Progenitor cell of endocrine pancreas (in vitro differentiated cells): Measurements from ENCODE around the gene XYLB. TPM values are rescaled to one million over a fixed set of nuclear protein-coding genes. Genes with fewer than 3 reads are reported as not detected.

ENCODE experiments used
- DNase-seq: peaks from one replicate; pipeline ENCODE4 v3.0.0; 2021; ENCODE audit warnings: low spot score; ENCODE audit not compliant: unreplicated experiment
- H3K27ac Mint-ChIP-seq: 2 replicates; pipeline ENCODE4 v1.8.0; 2021; ENCODE audit warnings: mild to moderate bottlenecking, moderate library complexity, mixed read lengths
- H3K27me3 Mint-ChIP-seq: 2 replicates; pipeline ENCODE4 v1.8.0; 2021; ENCODE audit warnings: mixed read lengths
- H3K36me3 Mint-ChIP-seq: 2 replicates; pipeline ENCODE4 v1.8.0; 2022; ENCODE audit warnings: mixed read lengths; ENCODE audit not compliant: insufficient read depth
- H3K4me1 Mint-ChIP-seq: 2 replicates; pipeline ENCODE4 v1.8.0; 2021; ENCODE audit warnings: low read depth, mixed read lengths
- H3K4me3 Mint-ChIP-seq: 2 replicates; pipeline ENCODE4 v1.8.0; 2021; ENCODE audit warnings: low read depth, mild to moderate bottlenecking, moderate library complexity, mixed read lengths
- H3K9me3 Mint-ChIP-seq: 2 replicates; pipeline ENCODE4 v1.8.0; 2021; ENCODE audit warnings: low read depth, mixed read lengths
- CTCF ChIP-seq: fragments of 200-600 bp; sonication (generic); IDR thresholded peaks from one replicate; pipeline ENCODE4 v1.5.0; 2021; ENCODE audit warnings: antibody characterized with exemption, mild to moderate bottlenecking; ENCODE audit not compliant: unreplicated experiment
- total RNA-seq: library from RNA; stranded (reverse); gene quantifications from 2 replicates; pipeline ENCODE4 v1.2.1, GENCODE V29; 2021

XYLB gene
- total RNA-seq, 1 donor from 2014 or later, result 4.0 TPM

- DNase-seq, result no peak
- TF ChIP-seq CTCF, result no peak
- Mint-ChIP-seq H3K27me3 (no peaks in the 10 kb centered on the region), H3K27ac (no peak overlapping the region), H3K36me3 (peaks cover 3% of the 10 kb centered on the region), H3K9me3 (no peaks in the 10 kb centered on the region), H3K4me1 (no peaks in the 10 kb centered on the region), H3K4me3 (no peak overlapping the region)
These were observed 19.0 kb downstream of the XYLB start for GRCh38 chr3:38365469-38366062.

GRCh38 chr3:38366082-38366481 lies 19.5 kb downstream of the XYLB start:
- Mint-ChIP-seq H3K4me1 (no peaks in the 10 kb centered on the region), H3K27me3 (no peaks in the 10 kb centered on the region), H3K27ac (no peak overlapping the region), H3K4me3 (no peak overlapping the region), H3K9me3 (no peaks in the 10 kb centered on the region), H3K36me3 (peaks cover 3% of the 10 kb centered on the region)
- no peak for DNase-seq
- no peak for TF ChIP-seq CTCF

- H3K36me3 Mint-ChIP-seq, result peaks cover 3% of the 10 kb centered on the region
- no peak for DNase-seq
- no peak overlapping the region for H3K4me3 Mint-ChIP-seq
- H3K27ac Mint-ChIP-seq, result no peak overlapping the region
- H3K9me3 Mint-ChIP-seq, result no peaks in the 10 kb centered on the region
- no peak for TF ChIP-seq CTCF
- peaks cover 3% of the 10 kb centered on the region for H3K4me1 Mint-ChIP-seq
- no peaks in the 10 kb centered on the region for H3K27me3 Mint-ChIP-seq
These were observed 21.2 kb downstream of the XYLB start for GRCh38 chr3:38367779-38368178.

- Mint-ChIP-seq H3K36me3 (peaks cover 6% of the 10 kb centered on the region), H3K9me3 (no peaks in the 10 kb centered on the region), H3K4me3 (no peak overlapping the region), H3K27me3 (no peaks in the 10 kb centered on the region), H3K27ac (no peak overlapping the region), H3K4me1 (peaks cover 3% of the 10 kb centered on the region)
- no peak for DNase-seq
- TF ChIP-seq CTCF, result no peak
These were observed 21.7 kb downstream of the XYLB start for GRCh38 chr3:38368238-38368637.

GRCh38 chr3:38369186-38369585 lies 22.6 kb downstream of the XYLB start:
- no peak overlapping the region for H3K4me3 Mint-ChIP-seq
- H3K36me3 Mint-ChIP-seq, result peaks cover 6% of the 10 kb centered on the region
- no peaks in the 10 kb centered on the region for H3K9me3 Mint-ChIP-seq
- DNase-seq, result no peak
- peaks cover 3% of the 10 kb centered on the region for H3K4me1 Mint-ChIP-seq
- no peak for TF ChIP-seq CTCF
- H3K27me3 Mint-ChIP-seq, result no peaks in the 10 kb centered on the region
- H3K27ac Mint-ChIP-seq, result no peak overlapping the region
